HG03558 (cell line): ENCODE measurements around the gene TBC1D5.
A peak's percentile ranks its signal among the peaks of the same experiment; 100 is the strongest.

ENCODE experiments used
- ATAC-seq: cut with Tn5 transposase; IDR thresholded peaks from one replicate; pipeline ENCODE4 v1.9.1; 2021; ENCODE audit warnings: moderate number of reproducible peaks; ENCODE audit not compliant: unreplicated experiment; ENCODE audit errors: extremely low read depth

Gene TBC1D5

DNA sequence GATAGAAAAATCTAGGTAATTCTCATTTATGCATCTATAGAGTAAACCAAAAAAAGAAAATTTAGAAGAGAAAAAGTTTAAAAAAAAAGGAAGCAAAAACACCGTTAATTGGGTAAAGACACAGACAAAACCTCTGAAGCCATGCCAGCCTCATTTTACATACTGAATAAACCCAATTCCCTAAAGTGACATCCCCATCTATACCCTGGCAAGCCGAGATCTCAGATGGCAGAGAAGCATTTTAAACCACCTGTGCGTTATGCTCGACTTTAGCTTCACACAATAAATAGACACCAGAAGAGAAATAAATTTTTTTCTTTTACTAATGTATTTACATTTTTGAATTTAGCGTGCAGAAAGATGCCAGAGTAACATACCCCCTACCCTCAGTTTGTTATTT, 475.6 kb downstream of the TBC1D5 start:
- no peak for ATAC-seq

GRCh38 chr3:17261627-17262369, 480.6 kb downstream of the TBC1D5 start:
- ATAC-seq, result no peak

DNA sequence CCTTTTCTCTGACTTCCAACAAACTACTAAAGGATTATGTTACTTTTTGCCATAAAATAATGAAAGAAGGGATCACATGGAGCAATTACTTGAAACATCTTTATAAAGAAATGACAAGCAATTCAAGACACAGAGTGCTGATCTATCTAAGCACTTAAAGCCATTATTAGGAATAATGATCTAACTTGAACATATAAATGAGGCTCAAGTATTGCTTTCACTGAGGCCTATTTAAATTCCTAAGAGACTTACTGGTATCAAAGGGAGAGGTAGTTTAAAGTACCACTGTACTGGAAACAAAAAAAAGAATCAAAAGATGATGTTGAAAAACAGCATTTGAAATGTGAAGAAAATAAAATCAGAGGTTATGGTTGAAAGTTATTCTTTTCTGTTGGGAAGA, 482.2 kb downstream of the TBC1D5 start:
- no peak for ATAC-seq

GRCh38 chr3:17259685-17260084, 482.7 kb downstream of the TBC1D5 start:
- ATAC-seq, result no peak

DNA sequence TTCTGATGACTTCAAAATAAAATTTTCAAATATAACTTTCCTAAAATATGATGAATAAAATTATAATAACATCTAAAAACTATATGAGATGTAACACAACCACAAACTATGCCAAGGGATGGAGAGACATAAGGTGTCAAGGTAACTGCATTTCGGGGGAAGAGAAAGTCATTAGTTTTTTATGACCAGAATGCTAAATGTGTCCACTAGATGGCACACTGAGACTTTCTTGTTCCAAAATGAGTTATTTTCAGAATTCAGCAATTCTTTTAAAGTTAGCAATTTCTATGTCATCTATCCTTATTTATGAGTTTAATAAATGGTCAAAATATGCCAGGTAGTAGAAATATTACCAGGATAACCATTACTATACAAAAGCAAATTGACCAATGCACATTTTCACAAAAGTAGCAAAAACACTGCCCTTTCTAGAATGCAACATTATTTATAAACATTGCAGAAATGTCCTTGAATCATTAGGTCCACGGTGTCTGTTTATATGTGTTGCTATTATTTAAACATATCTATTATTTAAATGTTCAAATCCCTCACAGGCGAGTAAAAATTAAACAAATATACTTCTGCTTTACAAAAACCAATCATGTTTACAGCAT, 483.5 kb downstream of the TBC1D5 start:
- ATAC-seq, result no peak

DNA sequence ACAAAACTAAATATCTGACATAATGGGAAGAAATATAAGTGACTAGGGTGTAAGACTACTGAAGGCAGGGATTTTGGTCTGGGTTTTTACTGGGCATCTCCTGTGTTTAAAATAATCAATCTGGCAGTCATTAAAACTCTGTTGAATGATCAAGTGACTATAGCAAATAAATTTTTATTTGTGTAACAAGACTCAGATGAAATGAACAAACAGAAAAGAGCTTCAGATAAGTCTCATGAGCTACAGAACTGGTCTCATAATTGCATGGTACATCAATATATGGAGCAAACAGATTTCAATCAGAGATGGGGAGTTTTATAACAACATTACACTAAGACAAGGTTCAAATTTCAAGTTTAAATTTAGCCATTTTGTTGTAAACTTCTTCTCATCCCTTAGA, 485.2 kb downstream of the TBC1D5 start:
- no peak for ATAC-seq

GRCh38 chr3:17243621-17244020, 498.8 kb downstream of the TBC1D5 start:
- ATAC-seq, result no peak

- ATAC-seq, result no peak
Measured at GRCh38 chr3:17239417-17239816, 503.0 kb downstream of the TBC1D5 start.

GRCh38 chr3:17238023-17238422, 504.4 kb downstream of the TBC1D5 start:
- no peak for ATAC-seq

- no peak for ATAC-seq
Measured at GRCh38 chr3:17235310-17235709, 507.1 kb downstream of the TBC1D5 start.

DNA sequence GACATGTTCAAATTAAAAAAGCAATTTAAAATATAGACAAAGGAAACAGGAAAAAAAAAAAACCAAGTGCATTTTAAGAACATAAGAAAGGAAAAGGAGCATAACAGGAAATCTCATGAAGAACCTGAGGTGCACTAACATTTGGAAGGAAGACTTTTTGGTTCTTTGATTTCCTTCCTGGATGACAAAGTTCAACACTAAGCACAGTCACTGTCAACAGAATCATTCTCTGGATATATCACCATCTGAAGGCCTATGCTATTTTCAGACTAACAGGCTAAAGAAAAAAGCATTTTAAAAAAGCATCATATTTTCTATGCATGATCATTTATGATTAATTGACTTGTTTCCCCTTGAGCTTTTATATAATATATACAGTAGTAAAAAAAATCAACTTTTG, 508.0 kb downstream of the TBC1D5 start:
- no peak for ATAC-seq

GRCh38 chr3:17233398-17233800, 509.0 kb downstream of the TBC1D5 start:
- peak; percentile 85 for ATAC-seq

DNA sequence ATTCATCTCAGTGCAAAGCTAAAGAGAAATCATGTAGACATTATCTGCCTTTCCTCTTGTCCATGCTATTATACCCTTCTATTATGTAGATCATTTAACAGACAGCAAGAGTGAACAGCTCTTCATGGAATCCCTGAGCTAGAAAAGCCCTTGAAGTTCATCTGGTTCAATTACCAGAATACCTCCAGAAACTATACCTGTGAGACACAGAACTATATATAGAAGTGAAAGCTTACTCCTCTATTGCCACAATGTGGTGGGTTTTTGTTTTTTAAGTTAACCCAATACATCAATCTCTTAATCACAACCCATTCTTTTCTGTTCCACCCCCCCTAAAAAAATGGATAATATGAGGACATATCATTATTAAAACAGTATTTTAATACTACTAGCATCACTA, 510.0 kb downstream of the TBC1D5 start:
- ATAC-seq, result no peak

GRCh38 chr3:17231537-17232261, 510.7 kb downstream of the TBC1D5 start:
- no peak for ATAC-seq

GRCh38 chr3:17227472-17227871, 515.0 kb downstream of the TBC1D5 start:
- no peak for ATAC-seq

DNA sequence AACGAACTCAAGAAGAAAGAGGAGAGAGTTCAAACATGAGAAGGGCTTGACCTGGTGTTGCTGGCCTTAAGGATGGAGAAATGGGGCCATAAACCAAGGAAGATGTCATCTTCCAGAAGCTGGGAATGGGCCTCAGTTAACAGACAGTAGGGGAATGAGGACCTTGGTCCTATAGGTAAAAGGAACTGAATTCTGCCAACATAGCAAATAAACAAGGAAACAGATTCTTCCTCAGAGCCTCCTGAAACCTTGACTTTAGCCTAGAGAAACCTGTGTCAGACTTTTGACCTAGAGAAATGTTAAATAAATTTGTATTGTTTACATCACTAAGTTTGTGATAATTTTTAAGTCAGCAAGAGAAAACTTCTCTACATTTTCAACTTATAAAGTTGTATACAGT, 520.9 kb downstream of the TBC1D5 start:
- no peak for ATAC-seq

GRCh38 chr3:17219593-17219992, 522.8 kb downstream of the TBC1D5 start:
- ATAC-seq, result no peak

DNA sequence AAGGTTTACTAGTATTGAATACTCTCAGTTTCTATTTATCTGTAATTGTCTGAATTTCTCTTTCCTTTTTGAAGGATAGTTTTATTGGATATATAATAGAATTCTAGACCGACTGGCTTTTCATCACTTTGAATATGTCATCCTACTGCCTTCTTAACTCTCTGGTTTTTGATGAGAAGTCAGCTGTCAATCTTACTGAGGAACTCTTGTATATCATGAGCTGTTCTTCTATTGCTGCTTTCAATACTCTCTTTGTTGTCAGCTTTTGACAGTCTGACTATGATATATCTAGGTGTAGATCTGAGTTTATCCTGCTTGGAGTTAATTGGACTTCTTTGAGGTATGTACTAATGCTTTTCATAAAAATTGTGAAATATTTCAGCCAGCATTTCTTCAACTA, 523.8 kb downstream of the TBC1D5 start:
- no peak for ATAC-seq

DNA sequence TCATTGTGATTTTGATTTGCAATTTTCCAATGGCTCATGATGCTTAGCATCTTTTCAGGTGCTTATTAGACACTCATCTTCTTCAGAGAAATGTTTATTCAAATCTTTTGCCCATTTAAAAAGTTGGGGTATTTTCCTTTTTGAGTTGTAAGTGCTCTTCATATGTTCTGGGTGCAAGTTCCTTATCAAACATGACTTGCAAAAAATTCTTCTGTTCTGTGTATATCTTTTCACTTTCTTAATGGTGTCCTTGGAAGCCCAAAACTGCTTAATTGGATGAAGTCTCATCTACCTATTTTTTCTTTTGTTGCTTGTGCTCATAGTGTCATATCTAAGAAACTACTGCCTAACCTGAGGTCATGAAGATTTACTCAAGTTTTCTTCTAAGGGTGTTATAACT, 524.8 kb downstream of the TBC1D5 start:
- ATAC-seq, result no peak

GRCh38 chr3:17213102-17213501, 529.3 kb downstream of the TBC1D5 start:
- no peak for ATAC-seq

DNA sequence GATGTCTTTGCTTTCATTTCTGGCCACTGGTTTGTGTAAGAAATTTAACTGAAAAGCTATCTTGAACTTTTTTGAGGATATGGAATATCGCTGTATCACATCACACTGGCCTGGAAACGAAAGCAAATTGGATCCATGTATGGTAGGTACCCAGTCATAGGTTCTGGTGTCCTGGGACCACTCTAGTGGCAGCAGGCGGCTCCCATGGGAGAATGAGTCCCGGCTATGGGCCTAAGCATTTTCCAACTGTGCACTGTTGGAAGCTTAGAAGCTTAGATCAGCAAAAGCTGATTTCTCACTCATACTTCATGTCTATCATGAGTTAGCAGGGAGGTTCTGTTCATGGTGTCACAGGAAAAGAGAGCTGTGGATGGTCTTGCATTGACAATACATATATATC, 534.5 kb downstream of the TBC1D5 start:
- no peak for ATAC-seq
